PC-9 (cell line): Measurements from ENCODE around the gene NOX3.

Experiments
- EZH2 ChIP-seq: fragments of 200-600 bp; sonication (generic); IDR thresholded peaks from 2 replicates; pipeline ENCODE4 v1.8.0; 2017; ENCODE audit warnings: antibody characterized with exemption, low read depth
- TF ChIP-seq, protein P1 (sequence below): fragments of 200-600 bp; sonication (generic); conservative IDR thresholded peaks from 2 replicates; pipeline ENCODE4 v1.6.1; 2017; ENCODE audit warnings: mixed run types, antibody characterized with exemption, mild to moderate bottlenecking, moderate library complexity

DNA sequence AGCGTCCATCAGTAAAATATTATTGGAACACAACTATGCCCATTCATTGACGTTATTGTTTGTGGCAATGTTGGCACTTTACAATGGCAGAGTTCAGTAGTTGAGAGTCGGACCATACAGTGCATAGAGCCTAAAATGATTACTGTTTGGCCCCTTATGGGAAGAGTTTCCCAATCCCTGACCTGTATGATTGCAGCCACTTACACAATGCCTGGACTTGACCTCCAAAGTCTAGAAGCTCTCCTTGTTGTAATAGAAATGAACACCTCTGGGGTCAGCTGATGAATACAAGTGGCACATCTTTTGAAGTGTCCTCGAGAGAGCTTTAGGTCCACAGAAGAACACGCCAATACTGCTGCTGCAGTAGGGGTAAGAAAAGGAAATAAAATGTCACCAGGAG is 59.0 kb downstream of the NOX3 start:
- TF ChIP-seq, protein P1, sequence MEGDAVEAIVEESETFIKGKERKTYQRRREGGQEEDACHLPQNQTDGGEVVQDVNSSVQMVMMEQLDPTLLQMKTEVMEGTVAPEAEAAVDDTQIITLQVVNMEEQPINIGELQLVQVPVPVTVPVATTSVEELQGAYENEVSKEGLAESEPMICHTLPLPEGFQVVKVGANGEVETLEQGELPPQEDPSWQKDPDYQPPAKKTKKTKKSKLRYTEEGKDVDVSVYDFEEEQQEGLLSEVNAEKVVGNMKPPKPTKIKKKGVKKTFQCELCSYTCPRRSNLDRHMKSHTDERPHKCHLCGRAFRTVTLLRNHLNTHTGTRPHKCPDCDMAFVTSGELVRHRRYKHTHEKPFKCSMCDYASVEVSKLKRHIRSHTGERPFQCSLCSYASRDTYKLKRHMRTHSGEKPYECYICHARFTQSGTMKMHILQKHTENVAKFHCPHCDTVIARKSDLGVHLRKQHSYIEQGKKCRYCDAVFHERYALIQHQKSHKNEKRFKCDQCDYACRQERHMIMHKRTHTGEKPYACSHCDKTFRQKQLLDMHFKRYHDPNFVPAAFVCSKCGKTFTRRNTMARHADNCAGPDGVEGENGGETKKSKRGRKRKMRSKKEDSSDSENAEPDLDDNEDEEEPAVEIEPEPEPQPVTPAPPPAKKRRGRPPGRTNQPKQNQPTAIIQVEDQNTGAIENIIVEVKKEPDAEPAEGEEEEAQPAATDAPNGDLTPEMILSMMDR = no peak
- no peak for TF ChIP-seq EZH2
